Measurements from ENCODE around the gene OGDH.

GRCh38 chr7:44565795-44566559 is 40.5 kb upstream of the OGDH start:
- TF ChIP-seq CTCF (IDR thresholded peaks at IDR 0.05; ENCODE audit: insufficient read depth, low read depth, low read length), result no peak
- TF ChIP-seq EZH2 (IDR thresholded peaks at IDR 0.05; ENCODE audit: insufficient read depth, low read length), result no peak
